GM19328 (cell line): ENCODE measurements around the gene MYO3B.

Experiments
- ATAC-seq: cut with Tn5 transposase; IDR thresholded peaks from one replicate; pipeline ENCODE4 v1.9.1; 2021; ENCODE audit warnings: mild to moderate bottlenecking, moderate library complexity; ENCODE audit not compliant: unreplicated experiment

Gene MYO3B

GRCh38 chr2:170177950-170178781 lies at the start of gene MYO3B:
TSS of gene MYO3B (plus strand) at chr2:170178147. CDS start at chr2:170178288, 141 bp downstream.
- ATAC-seq = no peak

- ATAC-seq = no peak
These were observed 38.5 kb upstream of the MYO3B start for GRCh38 chr2:170139276-170139967.

GRCh38 chr2:170140561-170140960 lies 37.4 kb upstream of the MYO3B start:
- no peak for ATAC-seq

- peak; percentile 41 for ATAC-seq
These were observed 36.1 kb upstream of the MYO3B start for GRCh38 chr2:170141865-170142264.

- ATAC-seq = no peak
These were observed 35.4 kb upstream of the MYO3B start for GRCh38 chr2:170142502-170142901.

GRCh38 chr2:170143045-170143717 lies 34.8 kb upstream of the MYO3B start:
- ATAC-seq = no peak

GRCh38 chr2:170144761-170145160 lies 33.2 kb upstream of the MYO3B start:
- no peak for ATAC-seq

GRCh38 chr2:170145191-170145590 lies 32.8 kb upstream of the MYO3B start:
- ATAC-seq = no peak

- no peak for ATAC-seq
These were observed 32.1 kb upstream of the MYO3B start for GRCh38 chr2:170145675-170146432.

GRCh38 chr2:170146784-170147183 lies 31.2 kb upstream of the MYO3B start:
- no peak for ATAC-seq

- no peak for ATAC-seq
These were observed 30.4 kb upstream of the MYO3B start for GRCh38 chr2:170147576-170147975.

GRCh38 chr2:170148161-170148560 lies 29.8 kb upstream of the MYO3B start:
- ATAC-seq = no peak

- ATAC-seq = no peak
These were observed 25.5 kb upstream of the MYO3B start for GRCh38 chr2:170152421-170152820.

- ATAC-seq = no peak
These were observed 22.8 kb upstream of the MYO3B start for GRCh38 chr2:170155022-170155722.

- ATAC-seq = no peak
These were observed 22.2 kb upstream of the MYO3B start for GRCh38 chr2:170155723-170156253.

GRCh38 chr2:170156592-170156991 lies 21.4 kb upstream of the MYO3B start:
- no peak for ATAC-seq

- no peak for ATAC-seq
These were observed 20.8 kb upstream of the MYO3B start for GRCh38 chr2:170157025-170157684.

GRCh38 chr2:170159060-170159459 lies 18.9 kb upstream of the MYO3B start:
- ATAC-seq = no peak

GRCh38 chr2:170161516-170162270 lies 16.3 kb upstream of the MYO3B start:
- no peak for ATAC-seq
